CD4-positive, alpha-beta T cell (primary cell): ENCODE results near the gene SRA1. TPM values are rescaled to one million over a fixed set of nuclear protein-coding genes. Genes with fewer than 3 reads are reported as not detected.

Experiments used
- ATAC-seq: fragments of 200-7000 bp; cut with Tn5 transposase; one replicate; pipeline ENCODE4 v1.10.0; 2022; ENCODE audit warnings: mild to moderate bottlenecking; ENCODE audit not compliant: poor library complexity
- CTCF ChIA-PET: fragments of 350-600 bp; sonication (Branson Sonifier 250); formaldehyde crosslinking; loops from one replicate; lab custom pipeline; 2021; ENCODE audit warnings: antibody characterized with exemption, inconsistent platforms; lab: Charles Lee
- POLR2A ChIA-PET: fragments of 350-600 bp; sonication (Branson Sonifier 250); formaldehyde crosslinking; loops from one replicate; lab custom pipeline; 2021; ENCODE audit warnings: antibody characterized with exemption, inconsistent platforms; lab: Charles Lee
- DNase-seq, 14 experiments: peaks; one replicate each; pipeline ENCODE4 v3.0.0-alpha.2; 2013 to 2020; ENCODE audit warnings: mixed read lengths in 2 of 14
- H3K27ac ChIP-seq, 2 donors: one replicate each; pipeline versions ENCODE4 v1.5.1 to v1.7.0; 2013; ENCODE audit warnings: low read length in 2 of 2, low read depth in 1 of 2, mild to moderate bottlenecking in 1 of 2
- H3K27me3 ChIP-seq, 2 experiments: 1 replicate in 1 of 2; 2 replicates in 1 of 2; pipeline versions ENCODE4 v1.6.1 to v1.7.0; 2013; ENCODE audit warnings: low read length in 2 of 2, control low read depth in 1 of 2, mild to moderate bottlenecking in 1 of 2, moderate library complexity in 1 of 2; ENCODE audit not compliant: insufficient read depth in 2 of 2, control insufficient read depth in 1 of 2
- H3K36me3 ChIP-seq: one replicate; pipeline ENCODE4 v1.6.1; 2013; ENCODE audit warnings: low read length, control low read depth; ENCODE audit not compliant: insufficient read depth
- H3K4me1 ChIP-seq: one replicate; pipeline ENCODE4 v1.6.1; 2013; ENCODE audit warnings: low read length, control low read depth; ENCODE audit not compliant: insufficient read depth
- H3K4me3 ChIP-seq: one replicate; pipeline ENCODE4 v1.5.1; 2013; ENCODE audit warnings: mild to moderate bottlenecking, low read length, moderate library complexity
- H3K9me3 ChIP-seq, 2 experiments: 1 replicate in 1 of 2; 2 replicates in 1 of 2; pipeline versions ENCODE4 v1.6.1 to v1.7.0; 2013; ENCODE audit warnings: low read length in 2 of 2, mild to moderate bottlenecking in 2 of 2, control low read depth in 1 of 2, moderate library complexity in 1 of 2; ENCODE audit not compliant: control insufficient read depth in 1 of 2, insufficient read depth in 1 of 2
- H3K27ac Mint-ChIP-seq: one replicate; pipeline ENCODE4 v1.8.0; 2020; ENCODE audit warnings: mixed read lengths
- H3K27me3 Mint-ChIP-seq: one replicate; pipeline ENCODE4 v1.8.0; 2021; ENCODE audit warnings: mixed read lengths
- H3K36me3 Mint-ChIP-seq: one replicate; pipeline ENCODE4 v1.8.0; 2021; ENCODE audit warnings: low read depth, mixed read lengths
- H3K4me1 Mint-ChIP-seq: one replicate; pipeline ENCODE4 v1.8.0; 2021; ENCODE audit warnings: low read depth, mixed read lengths
- H3K4me3 Mint-ChIP-seq: one replicate; pipeline ENCODE4 v1.8.0; 2020; ENCODE audit warnings: mild to moderate bottlenecking, mixed read lengths
- H3K9me3 Mint-ChIP-seq: one replicate; pipeline ENCODE4 v1.8.0; 2020; ENCODE audit warnings: mixed read lengths
- intact Hi-C, 2 experiments: fragments of 100-400 bp; cut with DNase I in 1 of 2; cut with micrococcal nuclease in 1 of 2; formaldehyde crosslinking; loops; one replicate each; pipeline versions ENCODE4 v1.15.1 to v1.9.0; 2023 to 2025; cut with DNase I, micrococcal nuclease
- total RNA-seq, 174 experiments: library from RNA in 2 of 174; stranded (reverse) in 2 of 174; gene quantifications; one replicate each; pipeline ENCODE4 v1.2.3 and lab custom pipeline; 2021 to 2026
- TF ChIP-seq, protein P1 (sequence below): fragments of 200-600 bp; IDR thresholded peaks from one replicate; pipeline ENCODE4 v1.8.0; 2022; ENCODE audit warnings: antibody characterized with exemption, mild to moderate bottlenecking

Gene SRA1
- total RNA-seq, 2 experiments from 2014 or later = 30.9 to 31.6 TPM

DNA sequence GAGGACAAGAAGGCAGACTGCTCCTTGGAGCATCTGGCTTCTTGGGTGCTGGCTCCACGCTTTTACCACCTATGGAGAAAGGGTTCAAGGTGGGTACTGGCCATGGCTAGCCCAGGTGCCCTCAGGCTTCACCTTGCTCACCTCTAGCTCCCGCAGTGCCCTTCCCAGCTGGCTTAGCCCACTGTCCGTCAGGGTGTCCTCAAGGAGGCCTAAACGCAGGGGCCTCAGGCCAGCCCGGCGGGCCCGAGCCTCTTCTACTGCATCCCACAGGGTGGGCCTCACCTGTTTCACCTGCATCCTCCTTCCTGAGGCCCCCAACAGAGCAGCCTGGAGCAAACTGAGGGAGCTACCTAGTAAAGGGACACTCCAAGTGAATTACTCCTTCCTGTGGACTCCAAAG is 16.4 kb upstream of the SRA1 start:
- ChIA-PET POLR2A (interaction anchor here (0.5 kb wide), 1 partner anchor 89 kb away, joined by 3 read pairs; no protein-coding TSS in a partner anchor), CTCF (no interaction called here)
- Histone ChIP-seq H3K9me3 (no peaks in the 10 kb centered on the region), H3K27ac (no peak overlapping the region), H3K36me3 (peaks cover 9% of the 10 kb centered on the region), H3K4me1 (peaks cover 20% of the 10 kb centered on the region), H3K4me3 (no peak overlapping the region), H3K27me3 (no peaks in the 10 kb centered on the region)
- Mint-ChIP-seq H3K4me3 (no peak overlapping the region), H3K4me1 (peaks cover 23% of the 10 kb centered on the region), H3K36me3 (peaks cover 18% of the 10 kb centered on the region), H3K27me3 (no peaks in the 10 kb centered on the region), H3K9me3 (no peaks in the 10 kb centered on the region), H3K27ac (no peak overlapping the region)
- intact Hi-C loops = no loop called here
- ATAC-seq = no peak
- TF ChIP-seq, protein P1, sequence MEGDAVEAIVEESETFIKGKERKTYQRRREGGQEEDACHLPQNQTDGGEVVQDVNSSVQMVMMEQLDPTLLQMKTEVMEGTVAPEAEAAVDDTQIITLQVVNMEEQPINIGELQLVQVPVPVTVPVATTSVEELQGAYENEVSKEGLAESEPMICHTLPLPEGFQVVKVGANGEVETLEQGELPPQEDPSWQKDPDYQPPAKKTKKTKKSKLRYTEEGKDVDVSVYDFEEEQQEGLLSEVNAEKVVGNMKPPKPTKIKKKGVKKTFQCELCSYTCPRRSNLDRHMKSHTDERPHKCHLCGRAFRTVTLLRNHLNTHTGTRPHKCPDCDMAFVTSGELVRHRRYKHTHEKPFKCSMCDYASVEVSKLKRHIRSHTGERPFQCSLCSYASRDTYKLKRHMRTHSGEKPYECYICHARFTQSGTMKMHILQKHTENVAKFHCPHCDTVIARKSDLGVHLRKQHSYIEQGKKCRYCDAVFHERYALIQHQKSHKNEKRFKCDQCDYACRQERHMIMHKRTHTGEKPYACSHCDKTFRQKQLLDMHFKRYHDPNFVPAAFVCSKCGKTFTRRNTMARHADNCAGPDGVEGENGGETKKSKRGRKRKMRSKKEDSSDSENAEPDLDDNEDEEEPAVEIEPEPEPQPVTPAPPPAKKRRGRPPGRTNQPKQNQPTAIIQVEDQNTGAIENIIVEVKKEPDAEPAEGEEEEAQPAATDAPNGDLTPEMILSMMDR = no peak
- no peak for DNase-seq

DNA sequence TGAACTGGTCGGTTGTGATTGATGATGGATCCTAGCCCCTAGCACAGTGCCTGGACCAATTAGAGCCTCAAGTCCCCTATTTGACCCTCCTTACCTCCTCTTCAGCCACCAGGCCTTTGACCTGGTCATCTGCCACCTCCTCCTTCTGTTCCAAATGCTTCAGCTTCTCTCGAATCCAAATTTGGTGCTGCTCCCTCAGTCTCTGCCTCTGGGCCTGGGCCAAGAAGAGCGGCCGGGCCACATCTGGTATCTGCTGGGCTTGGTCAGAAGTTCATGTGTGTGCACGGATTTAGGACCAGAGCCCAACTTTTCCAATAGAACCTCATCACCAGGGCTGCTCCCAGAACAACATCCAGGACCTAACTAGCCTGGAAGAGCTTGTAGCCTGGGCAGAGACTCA is 13.8 kb upstream of the SRA1 start:
- CTCF ChIA-PET = no interaction called here
- Mint-ChIP-seq H3K36me3 (peaks cover 42% of the 10 kb centered on the region), H3K27ac (peak overlapping the region; percentile 97), H3K4me1 (peaks cover 39% of the 10 kb centered on the region), H3K27me3 (no peaks in the 10 kb centered on the region), H3K4me3 (no peak overlapping the region), H3K9me3 (no peaks in the 10 kb centered on the region)
- H3K36me3 ChIP-seq = peaks cover 32% of the 10 kb centered on the region
- TF ChIP-seq, protein P1 = no peak
- H3K9me3 ChIP-seq = no peaks in the 10 kb centered on the region
- H3K27ac ChIP-seq = no peak overlapping the region
- DNase-seq (no peak), ATAC-seq (no peak)
- no peaks in the 10 kb centered on the region for H3K27me3 ChIP-seq
- POLR2A ChIA-PET = interaction anchor here (0.9 to 1.6 kb wide), 2 partner anchors 14 to 24 kb away, joined by 3 to 8 read pairs; partner anchors contain the start of genes EIF4EBP3 and SRA1
- H3K4me3 ChIP-seq = no peak overlapping the region
- peaks cover 40% of the 10 kb centered on the region for H3K4me1 ChIP-seq
- intact Hi-C loops = no loop called here

DNA sequence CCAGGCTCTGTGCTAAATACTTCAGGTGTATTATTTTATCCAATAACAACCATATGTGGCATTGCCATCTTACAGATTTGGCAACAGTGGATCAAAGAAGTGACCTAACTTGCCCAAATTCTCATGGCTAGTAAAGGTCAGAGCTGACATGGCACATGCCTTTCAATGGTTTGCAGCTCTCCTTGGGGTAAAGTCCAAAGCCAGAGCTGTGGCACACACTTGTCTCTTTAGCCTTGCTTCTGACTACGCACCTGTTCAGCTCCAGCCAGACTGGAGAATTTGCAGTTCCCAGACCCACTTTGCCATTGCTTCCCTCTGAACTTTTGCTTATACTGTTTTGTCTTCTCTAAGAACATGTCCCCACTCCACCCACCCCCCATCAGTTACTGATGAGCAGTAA is 13.2 kb upstream of the SRA1 start:
- Histone ChIP-seq H3K4me1 (peaks cover 46% of the 10 kb centered on the region), H3K9me3 (no peaks in the 10 kb centered on the region), H3K27me3 (no peaks in the 10 kb centered on the region), H3K27ac (no peak overlapping the region), H3K36me3 (peaks cover 36% of the 10 kb centered on the region), H3K4me3 (no peak overlapping the region)
- TF ChIP-seq, protein P1 = no peak
- Mint-ChIP-seq H3K27ac (peak overlapping the region; percentile 97), H3K27me3 (no peaks in the 10 kb centered on the region), H3K36me3 (peaks cover 46% of the 10 kb centered on the region), H3K9me3 (no peaks in the 10 kb centered on the region), H3K4me1 (peaks cover 45% of the 10 kb centered on the region), H3K4me3 (no peak overlapping the region)
- ATAC-seq (no peak), DNase-seq (no peak)
- ChIA-PET CTCF (no interaction called here), POLR2A (interaction anchor here (0.9 to 2.1 kb wide), 4 partner anchors 13 to 77 kb away, joined by 3 to 9 read pairs (median 6); partner anchors contain the start of genes EIF4EBP3, IK, NDUFA2 and SRA1)
- intact Hi-C loops = no loop called here
